Esophagus mucosa (tissue), 1 donor: ENCODE results near the gene GABRA4. TPM values are rescaled to one million over a fixed set of nuclear protein-coding genes. Genes with fewer than 3 reads are reported as not detected.

Source experiments
- ATAC-seq: fragments of 200-7000 bp; cut with Tn5 transposase; one replicate; pipeline ENCODE4 v1.9.1; 2020
- total RNA-seq: library from RNA; stranded (reverse); gene quantifications from one replicate; pipeline ENCODE4 v1.2.4, GENCODE V29; 2023
- donor health status: DM: yes; HTN: yes; CAD: no.

The GABRA4 gene
- total RNA-seq, 1 donor from 2014 or later, result 0.56 TPM

DNA sequence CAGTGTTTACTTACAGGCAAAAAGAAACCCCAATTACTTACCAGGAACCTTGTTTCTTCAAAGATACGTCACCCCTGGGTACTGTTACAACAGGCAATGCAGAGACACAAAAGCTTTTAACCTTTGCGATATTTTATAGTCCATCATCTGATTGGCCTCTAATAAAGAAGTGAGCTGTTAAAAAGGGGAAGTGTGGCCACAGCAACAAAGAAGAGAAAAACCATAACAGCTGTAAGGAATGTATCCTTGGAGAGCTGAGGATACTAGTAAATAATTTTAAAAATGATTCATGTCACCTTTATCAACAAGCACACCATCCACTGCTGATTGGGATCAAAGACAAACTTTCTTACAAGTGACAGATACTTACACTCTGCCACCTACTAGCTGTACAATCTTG is 14.1 kb downstream of the GABRA4 start:
- ATAC-seq, result no peak

DNA sequence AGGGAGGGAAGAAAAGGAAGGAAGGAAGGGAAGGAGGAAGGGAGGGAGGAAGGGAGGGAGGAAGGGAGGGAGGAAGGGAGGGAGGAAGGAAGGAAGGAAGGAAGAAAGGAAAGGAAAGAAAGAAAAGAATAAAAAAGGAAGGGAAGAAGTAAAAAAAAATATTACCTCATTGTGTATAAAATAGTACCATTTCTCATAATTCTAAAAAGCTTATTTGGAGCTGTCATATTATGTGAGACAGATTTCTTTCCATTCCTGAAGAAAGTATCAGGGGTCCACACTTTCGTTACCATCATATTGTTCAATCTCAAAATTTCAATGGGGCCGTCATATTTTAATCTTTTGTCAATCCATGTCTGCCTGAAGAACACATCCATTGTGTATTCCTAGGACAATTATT is 16.1 kb downstream of the GABRA4 start:
- no peak for ATAC-seq

DNA sequence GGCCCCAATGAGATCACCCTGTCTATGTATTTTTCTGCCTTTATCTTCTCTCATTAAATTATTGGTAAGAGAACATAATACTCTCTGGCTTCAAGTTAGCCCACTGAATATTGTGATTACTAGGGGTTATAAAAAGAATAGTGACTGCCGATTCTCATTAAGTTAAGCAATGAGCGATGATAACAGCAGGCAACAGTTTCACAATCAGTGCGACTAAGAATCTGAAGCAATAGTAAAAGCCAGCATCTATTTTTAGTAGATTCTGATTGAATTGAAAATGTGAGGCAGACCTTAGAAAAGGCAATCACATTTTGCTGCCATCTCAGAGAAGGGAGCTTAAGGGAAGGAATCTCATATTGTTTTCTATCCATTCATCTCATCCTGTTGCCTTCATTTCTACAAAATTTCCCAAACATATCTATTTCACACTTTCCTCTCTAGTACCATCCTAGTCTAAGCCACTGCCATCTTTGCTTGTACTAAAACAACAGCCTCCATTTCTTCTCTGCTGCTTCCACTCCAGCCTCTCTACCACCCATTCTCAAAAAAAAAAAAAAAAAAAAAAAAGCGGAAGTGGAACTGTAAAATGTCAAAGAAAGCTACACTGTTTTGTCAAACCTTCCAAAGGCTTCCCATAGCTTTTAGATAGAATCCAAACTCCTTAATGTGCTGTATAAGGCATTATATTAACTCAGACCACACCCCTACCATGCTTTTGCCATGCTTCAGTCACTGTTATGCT is 17.4 kb downstream of the GABRA4 start:
- ATAC-seq, result no peak

DNA sequence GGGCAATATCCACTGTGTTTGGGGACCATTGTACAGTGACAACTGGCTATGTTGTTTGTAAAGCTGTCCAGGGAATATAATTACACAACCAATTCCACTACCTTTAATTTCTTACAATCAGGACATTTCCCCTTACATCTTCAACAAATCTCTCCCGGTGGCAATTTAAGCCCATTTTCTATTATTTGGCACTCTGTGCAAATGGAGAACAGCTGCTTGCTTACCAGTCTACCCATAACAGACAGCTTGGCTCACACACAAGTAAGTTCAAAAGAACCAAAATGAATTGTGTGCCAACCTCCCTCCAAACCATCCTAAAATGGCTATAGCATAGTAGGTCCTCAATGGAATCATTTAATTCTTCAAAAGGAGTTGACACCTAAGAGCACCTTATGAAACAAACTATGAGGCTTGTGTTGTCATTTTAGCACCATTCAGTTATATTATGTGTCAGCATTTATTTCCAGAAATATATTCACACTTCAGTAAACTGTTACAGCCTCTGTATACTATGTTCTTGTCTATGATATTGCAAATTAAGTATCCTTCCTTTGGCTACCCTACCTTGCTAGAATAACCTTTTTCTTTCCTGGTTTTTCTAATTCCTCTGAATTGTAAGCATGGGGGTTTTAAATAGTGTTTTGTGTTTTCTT is 18.4 kb downstream of the GABRA4 start:
- ATAC-seq, result no peak

DNA sequence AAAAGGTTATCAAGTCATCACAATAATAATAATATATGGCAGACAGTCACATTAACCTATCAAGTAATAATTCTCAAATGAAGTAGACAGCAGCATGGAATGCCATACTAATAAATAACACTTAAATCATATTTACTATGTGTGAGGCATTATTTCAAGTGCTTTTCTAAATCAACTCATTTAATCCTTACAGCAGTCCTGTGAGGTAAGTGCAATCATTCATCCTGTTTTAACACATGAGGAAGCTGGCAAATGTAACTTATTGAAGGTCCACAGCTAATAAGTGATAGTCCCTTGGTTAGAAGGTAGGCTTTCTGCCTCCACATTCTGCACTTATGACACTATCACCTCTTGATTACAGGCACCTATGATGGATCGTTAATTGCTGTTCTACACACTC is 24.5 kb downstream of the GABRA4 start:
- no peak for ATAC-seq

DNA sequence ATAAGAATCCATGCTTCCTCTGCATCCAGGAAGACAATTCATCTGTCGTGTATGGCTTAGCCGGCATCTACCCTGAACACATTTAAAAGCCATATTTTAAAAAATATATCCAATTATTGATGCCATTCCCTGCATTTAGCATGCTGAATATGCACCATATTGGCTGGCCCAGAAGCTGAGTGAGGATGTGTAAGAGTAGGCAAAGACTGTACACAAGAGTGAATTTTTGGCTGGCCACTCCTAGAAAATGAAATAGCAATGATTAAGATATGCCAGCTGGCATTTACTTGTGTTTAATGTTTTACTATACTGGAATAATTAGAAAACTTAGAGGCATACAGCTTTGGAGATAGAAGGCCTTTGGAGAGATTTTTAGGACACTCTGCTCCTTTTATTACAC is 25.8 kb downstream of the GABRA4 start:
- no peak for ATAC-seq

DNA sequence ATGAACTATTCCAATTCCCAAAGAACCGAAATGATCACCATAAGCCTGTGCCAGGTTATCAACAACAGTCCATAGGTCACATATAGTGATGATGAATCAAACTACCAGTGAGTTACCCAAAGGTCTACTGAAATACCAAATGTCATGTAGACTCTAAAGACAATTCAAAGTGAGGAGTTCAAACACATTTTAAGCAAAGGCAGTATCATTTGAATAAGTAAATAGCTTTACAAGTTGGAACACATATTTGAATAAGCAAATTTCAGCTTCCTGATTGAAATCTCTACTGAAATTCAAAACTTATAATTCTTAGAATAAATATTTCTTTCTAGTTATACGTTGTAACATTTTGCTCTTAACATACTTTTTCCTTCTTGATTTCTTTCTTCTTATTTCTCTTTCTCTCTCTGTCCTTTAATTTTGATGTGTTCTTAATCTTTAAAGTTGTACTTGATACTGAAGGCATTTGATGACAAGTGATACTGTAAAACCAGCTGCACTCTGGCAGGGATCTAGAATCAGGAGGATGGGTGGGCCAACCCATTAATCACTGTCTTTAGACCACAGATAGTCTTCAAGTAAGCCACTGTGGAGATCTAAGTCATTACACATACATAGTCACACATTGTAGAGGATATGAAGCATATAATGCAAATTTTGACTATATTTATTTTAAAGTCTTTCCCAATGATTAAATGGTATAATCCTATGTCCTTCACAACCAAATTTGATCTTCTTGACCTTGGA is 34.5 kb downstream of the GABRA4 start:
- ATAC-seq, result no peak

DNA sequence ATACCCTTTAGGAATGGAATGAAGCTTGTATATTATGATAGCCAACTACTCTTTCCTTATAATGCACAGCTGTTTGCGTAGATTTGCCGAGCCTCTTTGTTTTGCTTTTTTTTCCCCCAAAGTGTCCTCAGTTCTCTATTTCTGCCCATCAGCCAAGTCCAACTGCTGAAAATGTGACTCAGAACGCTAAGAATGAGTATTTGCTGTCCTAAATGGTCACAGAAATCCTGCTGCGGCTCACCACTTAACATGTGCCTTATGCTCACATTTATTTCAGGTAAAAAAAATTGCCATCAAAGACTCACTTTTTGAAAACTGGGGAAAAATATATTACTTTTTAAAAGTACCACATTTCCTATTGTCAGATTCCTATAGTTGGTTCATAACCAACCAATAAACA is 36.9 kb downstream of the GABRA4 start:
- no peak for ATAC-seq

DNA sequence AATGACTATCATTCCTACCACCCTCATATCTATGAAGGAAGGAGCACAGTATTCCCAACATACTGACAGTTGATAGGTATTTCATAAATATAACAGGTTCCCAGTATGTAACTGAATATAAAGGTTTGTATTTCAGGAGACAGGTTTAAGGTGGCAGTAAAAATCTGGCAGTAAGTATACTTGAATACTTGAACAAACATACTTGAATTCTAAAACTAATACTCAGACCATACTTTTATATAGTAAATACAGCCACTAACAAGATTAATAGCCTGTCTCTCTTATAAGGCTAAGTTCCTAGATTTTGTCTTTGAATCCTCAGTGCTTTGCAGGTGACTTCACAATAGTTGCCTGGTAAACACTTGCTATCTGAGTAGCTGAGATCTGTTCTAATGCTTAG is 37.8 kb downstream of the GABRA4 start:
- ATAC-seq, result no peak

DNA sequence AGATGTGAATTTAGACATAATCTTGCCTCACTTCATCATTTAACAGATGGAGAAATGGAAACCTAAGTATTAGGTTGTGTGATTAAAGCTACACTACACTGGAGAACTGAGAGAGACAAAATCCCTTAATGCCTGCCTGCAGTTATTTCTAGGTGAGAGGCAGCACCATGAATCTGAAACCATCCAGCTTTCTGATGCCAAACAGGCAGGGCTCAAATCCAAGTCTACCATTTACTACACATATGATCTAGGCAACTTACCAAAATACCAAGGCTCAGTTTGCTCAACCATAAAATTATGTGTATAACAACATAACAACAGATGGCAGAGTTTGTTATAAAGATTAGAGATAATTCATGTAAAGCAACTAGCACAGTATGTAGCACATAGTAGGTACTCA is 38.7 kb downstream of the GABRA4 start:
- no peak for ATAC-seq

DNA sequence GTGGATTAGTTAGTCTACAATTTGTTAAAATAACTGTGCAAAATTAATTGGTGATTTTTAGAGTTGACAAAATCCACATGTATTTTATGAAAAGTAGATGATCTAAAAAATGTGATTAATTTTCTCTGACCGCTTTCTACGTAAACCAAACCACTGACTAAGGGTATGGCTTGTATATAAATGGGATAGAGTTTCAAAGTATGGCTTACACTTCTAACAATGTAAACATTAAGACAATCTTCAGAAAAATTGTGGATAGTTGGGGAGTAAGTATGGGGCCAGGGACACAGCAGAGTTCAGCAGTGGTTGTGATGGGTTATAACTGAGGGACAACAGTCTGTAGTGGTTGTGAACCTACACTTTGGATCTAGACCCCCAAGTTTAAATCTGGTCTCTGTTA is 39.8 kb downstream of the GABRA4 start:
- ATAC-seq, result no peak

DNA sequence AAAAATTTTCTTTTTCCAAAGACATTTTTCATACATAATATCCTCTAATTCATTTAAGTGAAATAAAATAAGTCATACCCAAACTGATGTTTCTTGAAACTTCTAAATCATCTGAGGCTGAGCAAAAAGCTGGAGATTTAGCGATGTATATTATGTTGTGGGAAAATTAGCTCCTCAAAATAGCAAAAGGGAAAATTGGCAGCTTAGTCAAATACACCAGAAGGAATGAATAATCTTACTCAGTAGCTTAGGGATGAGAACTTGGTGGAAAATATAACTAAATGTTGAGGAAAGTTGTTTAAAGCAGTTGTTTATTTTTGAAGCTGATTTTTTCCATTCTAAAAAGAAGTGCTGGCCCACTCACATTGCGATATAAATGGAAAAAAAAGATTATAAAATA is 40.9 kb downstream of the GABRA4 start:
- no peak for ATAC-seq

DNA sequence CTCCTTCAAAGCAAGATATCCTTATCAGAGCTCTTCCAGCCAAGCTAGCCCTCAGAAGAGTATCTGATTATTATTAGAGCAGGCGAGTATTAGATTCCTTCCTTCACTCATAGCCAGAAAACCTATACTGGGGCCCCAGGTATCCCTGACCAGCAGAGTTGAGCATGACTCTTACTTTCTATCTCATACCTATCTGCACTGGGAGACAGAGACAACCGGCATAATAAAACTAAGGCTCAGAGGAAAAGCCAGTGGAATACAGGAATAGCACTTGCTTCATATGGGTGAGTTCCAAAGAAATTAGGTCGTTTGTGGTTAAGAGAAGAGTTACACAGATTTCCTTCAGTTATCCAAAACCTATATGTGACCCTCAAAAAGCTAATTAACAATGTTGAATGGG is 42.6 kb downstream of the GABRA4 start:
- ATAC-seq, result no peak

DNA sequence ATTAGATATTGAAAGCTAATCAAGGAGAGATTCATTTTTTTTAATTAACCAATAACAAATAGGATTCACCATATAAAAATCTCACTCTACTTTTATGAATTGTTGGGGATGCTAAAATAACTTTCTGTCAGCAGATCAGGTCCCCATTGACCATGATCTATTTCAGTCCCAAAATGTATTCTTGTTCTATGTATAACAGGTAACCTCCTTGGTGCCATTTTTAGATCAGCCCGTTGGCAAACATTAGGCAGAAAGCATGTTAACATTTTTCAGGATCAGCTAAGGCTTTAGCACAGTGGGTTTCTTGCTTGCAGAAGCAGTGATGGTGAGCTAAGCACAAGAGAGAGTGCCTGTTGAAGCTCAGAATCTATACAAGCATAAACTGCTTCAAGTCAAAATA is 43.6 kb downstream of the GABRA4 start:
- no peak for ATAC-seq

DNA sequence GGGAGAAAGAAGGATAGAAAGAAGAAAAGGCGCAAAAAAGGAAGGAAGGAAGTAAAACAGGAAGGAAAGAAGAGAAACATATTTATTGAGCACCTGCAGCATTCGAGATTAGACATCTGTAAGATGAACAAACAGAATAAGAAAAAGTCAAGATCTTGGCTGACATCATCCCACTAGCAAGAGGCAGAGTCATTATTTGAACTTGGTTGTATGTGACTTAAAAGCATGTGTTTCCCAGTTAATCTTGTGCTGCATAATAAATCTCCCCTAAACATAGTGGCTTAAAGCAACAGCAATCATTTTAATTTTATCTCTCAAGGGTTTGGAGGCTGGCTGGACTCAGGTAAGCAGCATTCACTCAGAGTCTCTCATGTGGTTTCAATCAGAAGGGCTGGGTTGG is 45.8 kb downstream of the GABRA4 start:
- ATAC-seq, result no peak

DNA sequence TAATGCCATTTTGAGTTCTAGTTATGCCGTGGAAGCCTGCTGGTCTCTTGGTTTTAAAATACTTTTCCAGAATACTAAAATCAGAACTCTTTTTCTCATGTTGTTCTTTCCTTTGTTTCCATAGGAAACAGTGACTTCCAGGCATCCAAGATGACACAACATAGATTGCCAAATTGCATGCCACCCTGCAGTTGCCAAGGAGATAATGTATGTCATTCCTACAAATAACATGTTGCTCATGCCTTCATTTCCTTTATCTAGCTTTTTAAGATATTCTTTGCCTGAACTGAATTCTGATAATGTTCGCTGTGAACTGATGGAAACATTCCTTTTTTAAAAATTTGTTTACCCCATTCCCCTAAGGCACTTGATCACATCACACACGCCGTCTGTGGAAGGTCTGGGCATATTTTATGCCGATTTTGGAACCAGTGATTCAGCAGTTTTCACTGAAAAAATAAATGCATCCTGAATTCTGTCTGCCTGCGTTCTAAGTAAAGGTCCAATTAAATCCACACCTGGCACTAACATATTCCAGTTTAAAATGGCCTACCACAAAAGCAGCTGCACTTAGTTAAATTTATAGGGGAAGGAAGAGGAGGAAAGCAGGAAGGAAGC is 46.4 kb downstream of the GABRA4 start:
- ATAC-seq, result no peak

DNA sequence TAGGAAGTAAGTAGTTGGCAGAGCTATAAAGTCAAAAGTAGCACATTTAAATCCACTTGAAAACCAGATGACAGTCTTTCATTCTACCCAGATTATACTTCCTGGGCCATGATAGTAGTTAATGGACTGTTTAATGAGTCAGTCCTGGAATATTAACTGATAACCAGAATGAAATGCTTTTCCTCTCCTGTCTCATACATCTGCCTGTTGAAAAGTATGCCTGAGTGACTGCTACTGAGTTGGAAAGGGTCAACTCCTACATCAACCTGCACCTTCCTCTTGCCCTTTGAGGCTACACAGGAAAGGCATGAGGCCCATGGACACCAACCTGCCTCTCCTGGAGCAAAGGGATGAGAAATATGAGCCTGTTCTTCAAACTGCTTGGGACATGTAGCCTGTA is 48.3 kb downstream of the GABRA4 start:
- no peak for ATAC-seq

DNA sequence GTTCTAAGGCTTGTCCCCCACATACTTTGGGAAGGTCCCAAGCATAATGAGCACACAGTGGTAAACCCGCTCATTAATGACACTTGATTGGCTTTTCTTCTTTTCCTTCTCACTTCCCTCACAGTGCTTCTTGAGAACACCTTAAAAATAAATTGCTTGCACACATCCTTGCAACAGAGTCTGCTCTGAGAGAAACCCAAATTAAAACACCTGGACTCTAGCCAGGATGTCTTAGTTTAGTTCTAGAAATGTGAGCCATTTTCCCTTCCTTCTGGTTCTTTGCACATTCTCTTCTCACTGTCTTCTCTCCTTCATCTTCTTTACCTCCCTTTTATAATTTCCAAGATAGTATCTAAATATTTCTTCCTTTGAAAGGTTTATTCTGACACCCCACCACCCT is 49.0 kb downstream of the GABRA4 start:
- no peak for ATAC-seq

DNA sequence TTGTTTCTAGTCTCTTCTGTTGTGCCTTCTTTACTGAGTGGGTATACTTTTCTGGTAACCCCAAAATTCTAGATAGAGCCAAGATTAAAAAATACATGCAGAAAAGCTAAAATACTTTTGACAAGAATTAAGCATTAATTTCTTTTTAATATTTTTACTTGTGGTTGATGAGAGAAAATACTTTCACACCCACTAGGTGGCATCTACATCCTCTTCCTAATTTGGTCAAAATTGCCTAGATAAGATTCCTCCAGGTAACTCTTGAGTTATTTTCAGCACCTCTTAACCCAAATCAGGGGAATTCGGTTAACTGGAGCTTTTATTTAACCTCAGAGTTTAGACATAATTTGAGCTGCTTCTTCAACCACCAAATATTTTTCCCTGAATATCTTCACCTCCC is 55.9 kb downstream of the GABRA4 start:
- no peak for ATAC-seq

DNA sequence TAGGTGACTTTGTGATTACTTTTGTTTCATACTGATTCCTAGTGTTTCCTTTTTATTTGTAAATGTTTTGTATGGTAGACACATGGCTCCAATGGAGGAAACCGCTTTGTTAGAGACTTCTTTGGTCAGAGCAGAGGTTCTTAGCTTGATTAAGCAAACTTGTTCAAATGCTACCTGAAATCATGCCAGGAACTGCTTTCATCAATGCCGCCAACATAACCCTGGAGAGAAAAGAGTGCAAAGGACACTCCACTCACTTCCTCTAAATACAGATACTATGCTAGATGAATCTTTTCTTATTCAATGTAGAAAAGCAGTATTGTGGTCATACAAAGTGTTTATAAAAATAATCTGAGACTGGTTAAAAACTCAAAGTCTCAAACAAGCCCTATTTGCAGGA is 58.7 kb downstream of the GABRA4 start:
- no peak for ATAC-seq

DNA sequence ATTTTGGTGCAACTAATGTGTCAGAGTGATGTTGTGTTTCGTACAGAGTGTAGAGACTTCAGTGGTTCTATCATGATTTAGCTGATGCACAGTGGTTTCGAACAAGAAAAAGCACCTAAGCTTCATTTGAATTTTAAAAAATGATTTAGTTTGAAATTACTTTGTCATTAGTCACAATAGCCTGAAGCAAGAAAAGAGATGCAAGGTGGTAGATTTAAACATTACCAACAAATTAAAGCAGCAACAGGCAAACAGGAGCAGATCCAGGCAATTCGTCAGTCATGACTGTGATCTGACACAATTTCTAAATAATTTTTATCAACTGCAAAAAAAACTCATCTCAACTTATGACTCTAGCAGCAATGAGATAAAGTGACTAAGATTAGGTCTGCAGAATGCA is 59.7 kb downstream of the GABRA4 start:
- no peak for ATAC-seq

DNA sequence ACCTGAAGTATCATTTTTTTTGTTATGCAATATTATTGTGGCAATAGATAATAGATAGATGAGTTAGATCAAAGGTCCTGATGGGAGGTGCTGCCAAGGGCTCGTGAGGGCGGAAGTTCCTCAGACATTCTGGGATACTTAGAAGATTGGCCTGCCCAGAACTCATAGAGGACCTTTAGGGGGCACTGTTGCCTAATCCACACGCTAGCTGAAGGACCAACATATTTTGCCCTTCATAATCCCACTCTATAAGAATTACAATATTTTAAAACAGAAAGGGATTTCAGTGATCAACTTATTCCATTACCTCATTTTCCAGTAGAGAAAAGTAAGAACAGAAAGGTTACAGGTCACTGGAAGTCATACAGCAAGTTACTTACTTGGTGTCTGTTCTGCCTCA is 61.4 kb downstream of the GABRA4 start:
- ATAC-seq, result no peak

DNA sequence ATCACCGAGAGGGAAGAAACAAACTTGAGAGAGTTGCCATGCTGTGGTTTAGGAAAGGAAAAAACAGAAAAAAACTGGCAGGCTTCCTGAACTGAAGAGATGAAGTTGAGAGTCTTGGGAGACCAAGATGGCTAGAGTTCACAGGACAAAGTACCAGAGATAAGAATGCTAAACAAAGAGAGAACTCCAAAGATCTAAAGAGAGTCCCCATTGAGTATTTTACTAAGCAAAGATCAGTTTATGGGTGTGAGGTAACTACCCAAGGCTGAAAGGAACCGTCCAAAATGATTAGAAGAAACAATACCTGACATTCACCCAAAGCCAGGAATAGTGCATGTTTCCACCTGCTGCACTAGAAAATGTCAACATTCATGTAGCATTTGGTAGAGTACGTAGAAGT is 62.5 kb downstream of the GABRA4 start:
- no peak for ATAC-seq

DNA sequence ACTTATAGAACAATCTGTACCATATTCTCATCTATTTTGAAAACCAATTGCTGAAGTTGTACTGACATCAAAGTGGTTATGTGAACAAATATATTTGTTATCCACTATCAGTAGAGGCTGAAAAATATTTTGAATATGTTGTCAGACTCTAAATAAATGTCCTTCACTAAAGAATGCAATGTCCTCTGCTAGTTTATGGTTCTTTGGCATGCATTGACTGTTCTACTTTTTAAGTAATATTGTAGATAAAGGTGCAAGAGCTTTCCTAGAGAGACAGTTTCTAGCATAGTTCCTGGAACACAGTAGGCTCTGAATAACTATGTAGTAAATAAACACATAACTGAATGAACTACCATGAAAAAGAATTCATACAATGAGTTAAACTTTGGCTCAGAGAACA is 66.2 kb downstream of the GABRA4 start:
- ATAC-seq, result no peak
